WTC11 (cell line): ENCODE results near the gene IFNK.

Experiments
- CTCF ChIP-seq: fragments of 200-600 bp; IDR thresholded peaks from 2 replicates; pipeline ENCODE4 v1.8.0; 2022; ENCODE audit warnings: antibody characterized with exemption
- FOXP4 ChIP-seq: sonication (generic); formaldehyde crosslinking; IDR thresholded peaks from 2 replicates; pipeline ENCODE4 v1.8.0; 2022; ENCODE audit warnings: mild to moderate bottlenecking, missing genetic modification reagents
- IRF2 ChIP-seq: sonication (generic); formaldehyde crosslinking; IDR thresholded peaks from 2 replicates; pipeline ENCODE4 v1.8.0; 2022; ENCODE audit warnings: low read depth, missing genetic modification reagents, borderline replicate concordance
- TEAD4 ChIP-seq: sonication (generic); formaldehyde crosslinking; IDR thresholded peaks from 2 replicates; pipeline ENCODE4 v1.8.0; 2022; ENCODE audit warnings: mild to moderate bottlenecking, missing genetic modification reagents

- TF ChIP-seq CTCF (no peak), FOXP4 (CRISPR knock-in tag) (no peak), TEAD4 (no peak), IRF2 (CRISPR knock-in tag) (no peak)
Observed at GRCh38 chr9:27530915-27531755, 7.0 kb downstream of the IFNK start.
